GM12878 (cell line): ENCODE data around the gene MTHFD2. TPM values are rescaled to one million over a fixed set of nuclear protein-coding genes. Genes with fewer than 3 reads are reported as not detected.

Source experiments
- ATAC-seq: fragments of 200-7000 bp; cut with Tn5 transposase; 3 replicates; pipeline ENCODE4 v1.9.1; 2020; ENCODE audit warnings: mild to moderate bottlenecking, moderate library complexity
- BruUV-seq: library from RNA; stranded (reverse); fragments of 400-500 nt; replicated peaks from 2 replicates; lab custom pipeline; 2021; lab: Mats Ljungman, UMichigan
- CTCF ChIA-PET: fragments of 300-600 bp; sonication (Branson Sonifier 250); formaldehyde crosslinking; extraction: SDS; loops from one replicate; lab custom pipeline; 2021; ENCODE audit warnings: inconsistent platforms; lab: Yijun Ruan, JAX
- POLR2A ChIA-PET: fragments of 350-600 bp; formaldehyde crosslinking; extraction: SDS; loops from one replicate; lab custom pipeline; 2021; ENCODE audit warnings: inconsistent platforms; lab: Charles Lee
- RAD21 ChIA-PET: fragments of 300-600 bp; sonication (Branson Sonifier 250); formaldehyde crosslinking; loops from one replicate; lab custom pipeline; 2023; ENCODE audit warnings: antibody characterized with exemption; ENCODE audit not compliant: unreplicated experiment; lab: Charles Lee
- SMC1A ChIA-PET: fragments of 300-600 bp; sonication (Branson Sonifier 250); formaldehyde crosslinking; loops from one replicate; lab custom pipeline; 2023; ENCODE audit not compliant: unreplicated experiment, uncharacterized antibody; lab: Charles Lee
- DNase-seq: peaks from one replicate; pipeline ENCODE4 v3.0.0-alpha.2; 2011; ENCODE audit warnings: low read depth, low spot score
- FAIRE-seq: peaks from 3 replicates; lab custom pipeline; 2011; peaks lifted over from hg19 to GRCh38; lab: Jason Lieb, UNC
- H2AFZ ChIP-seq: 2 replicates; pipeline ENCODE4 v1.6.0; 2011; ENCODE audit warnings: low read depth, low read length, control low read depth; ENCODE audit not compliant: control insufficient read depth
- H3K27ac ChIP-seq: 2 replicates; pipeline ENCODE4 v1.5.1; 2011; ENCODE audit warnings: control low read depth; ENCODE audit not compliant: control insufficient read depth, insufficient read depth
- H3K27me3 ChIP-seq, 2 experiments: replicated peaks in 1 of 2; 2 replicates each; pipeline versions ENCODE4 v1.6.0 to v1.6.1; 2011; ENCODE audit warnings: low read length in 1 of 2; ENCODE audit not compliant: control insufficient read depth in 2 of 2, insufficient read depth in 2 of 2
- H3K36me3 ChIP-seq, 2 experiments: 2 replicates each; pipeline ENCODE4 v1.5.1; 2011; ENCODE audit warnings: low read length in 1 of 2; ENCODE audit not compliant: control insufficient read depth in 2 of 2, insufficient read depth in 2 of 2
- H3K4me1 ChIP-seq: 2 replicates; pipeline ENCODE4 v1.6.1; 2011; ENCODE audit warnings: mild to moderate bottlenecking, low read length, moderate library complexity, mixed read lengths; ENCODE audit not compliant: control insufficient read depth, insufficient read depth
- H3K4me2 ChIP-seq: 2 replicates; pipeline ENCODE4 v1.6.0; 2011; ENCODE audit warnings: control low read depth; ENCODE audit not compliant: control insufficient read depth, insufficient read depth
- H3K4me3 ChIP-seq: fragments of 200-600 bp; sonication (generic); 2 replicates; pipeline ENCODE4 v1.5.1; 2016
- H3K79me2 ChIP-seq: 2 replicates; pipeline ENCODE4 v1.6.0; 2011; ENCODE audit warnings: low read length; ENCODE audit not compliant: control insufficient read depth, insufficient read depth
- H3K9ac ChIP-seq: 2 replicates; pipeline ENCODE4 v1.8.0; 2011; ENCODE audit warnings: low read length, control low read depth, mixed read lengths; ENCODE audit not compliant: control insufficient read depth, insufficient read depth
- H3K9me3 ChIP-seq: replicated peaks from 3 replicates; pipeline ENCODE4 v1.5.1; 2011; ENCODE audit warnings: mild to moderate bottlenecking, low read length; ENCODE audit not compliant: control insufficient read depth, insufficient read depth
- H4K20me1 ChIP-seq: 2 replicates; pipeline ENCODE4 v1.6.0; 2011; ENCODE audit not compliant: control insufficient read depth, insufficient read depth
- HDGF ChIP-seq: fragments of 450-650 bp; IDR thresholded peaks from 2 replicates; pipeline ENCODE4 v1.6.1; 2016; ENCODE audit warnings: antibody characterized with exemption
- MEF2A ChIP-seq: IDR thresholded peaks from 2 replicates; pipeline ENCODE4 v1.6.1; 2011; ENCODE audit warnings: low read depth, mild to moderate bottlenecking, low read length, moderate library complexity; ENCODE audit not compliant: insufficient read depth
- PAX5 ChIP-seq: IDR thresholded peaks from 2 replicates; pipeline ENCODE4 v1.6.1; 2011; ENCODE audit warnings: low read depth, low read length, borderline replicate concordance
- in situ Hi-C: fragments of 300-500 bp; cut with MboI; formaldehyde crosslinking; loops from 9 replicates; pipeline ENCODE4 v1.14.3; 2018; ENCODE audit warnings: mixed read lengths
- intact Hi-C: fragments of 100-400 bp; cut with micrococcal nuclease; formaldehyde crosslinking; loops from one replicate; pipeline ENCODE4 v1.14.2; 2022; ENCODE audit not compliant: unreplicated experiment
- polyA plus RNA-seq, 11 experiments: library from polyadenylated mRNA; depleted of rRNA in 4 of 11; unstranded in 6 of 11; stranded (reverse) in 5 of 11; fragments of >200 nt; fragmentation: Nextera tagmentation in 4 of 11; fragmentation: Illumina TruSeq in 1 of 11; extraction: Ambion mirVana in 4 of 11; extraction: Trizol in 1 of 11; gene quantifications; 1 replicate in 1 of 11; 2 replicates in 10 of 11; pipeline versions ENCODE4 v1.2.1 to v1.2.3, GENCODE V29; 2011 to 2016; ENCODE audit warnings: inconsistent platforms in 2 of 11, missing spikeins in 2 of 11, low read depth in 1 of 11
- total RNA-seq, 4 experiments: library from RNA; depleted of rRNA in 3 of 4; stranded (reverse); fragments of >200 nt in 3 of 4; fragmentation: Illumina TruSeq in 1 of 4; extraction: Trizol in 1 of 4; gene quantifications; 2 replicates each; pipeline versions ENCODE4 v1.2.1 to v1.2.3, GENCODE V29; 2013 to 2021
- TF ChIP-seq, protein P1 (sequence below): fragments of 450-650 bp; IDR thresholded peaks from 2 replicates; pipeline ENCODE4 v1.6.1; 2017; ENCODE audit warnings: mild to moderate bottlenecking, low read depth, inconsistent platforms; ENCODE audit not compliant: poor library complexity, severe bottlenecking

The MTHFD2 gene
- total and polyA plus RNA-seq, 10 of the 15 experiments (the other 5 are each of a cell fraction or from before 2014, with no cell fraction given): 128 to 292 (median 150) TPM

DNA sequence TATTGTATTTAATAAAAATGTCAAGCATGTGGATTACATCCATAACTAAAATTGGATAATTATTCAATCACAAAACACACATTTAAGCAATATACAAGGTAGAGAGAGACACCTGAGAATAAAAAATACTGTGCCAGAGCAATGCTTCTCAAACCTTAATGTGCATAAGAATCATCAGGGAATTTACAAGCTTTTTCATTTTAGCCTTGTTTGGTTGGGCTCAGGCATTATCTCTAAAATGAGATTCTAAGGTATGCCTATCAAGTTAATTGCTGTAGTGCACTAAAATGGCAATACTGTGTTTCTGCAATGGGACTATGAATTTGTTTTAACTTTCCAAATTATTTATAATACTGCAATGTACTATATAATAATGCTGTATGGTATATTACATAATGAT is 20.7 kb upstream of the MTHFD2 start:
- Histone ChIP-seq H3K79me2 (peaks cover 56% of the 10 kb centered on the region), H3K27ac (peak overlapping the region; percentile 96), H3K9me3 (no peaks in the 10 kb centered on the region), H3K4me3 (peak overlapping the region; percentile 98), H3K4me1 (peaks cover 32% of the 10 kb centered on the region), H2AFZ (no peak overlapping the region), H4K20me1 (no peaks in the 10 kb centered on the region; the same call in 1 of the 2 replicates), H3K9ac (peak overlapping the region; percentile 99), H3K36me3 (no peaks in the 10 kb centered on the region), H3K27me3 (no peaks in the 10 kb centered on the region), H3K4me2 (peak overlapping the region; percentile 28; the same call in 1 of the 2 replicates)
- ChIA-PET CTCF (interaction anchor here (0.9 to 8.5 kb wide), 9 partner anchors 8 to 353 kb away, joined by 3 to 90 read pairs (median 5); partner anchors contain the start of genes BOLA3 and MTHFD2), SMC1A (interaction anchor here (0.8 to 3.7 kb wide), 10 partner anchors 10 to 30 kb away, joined by 3 to 28 read pairs (median 8); partner anchors contain the start of genes BOLA3 and MTHFD2), POLR2A (interaction anchor here (1.2 to 5.6 kb wide), 10 partner anchors 9 to 353 kb away, joined by 3 to 64 read pairs (median 10); partner anchors contain the start of gene MTHFD2), RAD21 (interaction anchor here (1.3 to 3.8 kb wide), 9 partner anchors 9 to 355 kb away, joined by 3 to 39 read pairs (median 6); partner anchors contain the start of genes BOLA3 and MTHFD2)
- intact Hi-C loops (loop anchor here (1.0 to 2.0 kb wide), 2 partner anchors 21 to 57 kb away; partner anchors contain the start of gene MTHFD2), in situ Hi-C loops (no loop called here)
- no TSS peak for BruUV-seq
- FAIRE-seq (no peak), DNase-seq (no peak), ATAC-seq (no peak)
- TF ChIP-seq MEF2A (no peak), PAX5 (no peak), HDGF (no peak)
- TF ChIP-seq, protein P1, sequence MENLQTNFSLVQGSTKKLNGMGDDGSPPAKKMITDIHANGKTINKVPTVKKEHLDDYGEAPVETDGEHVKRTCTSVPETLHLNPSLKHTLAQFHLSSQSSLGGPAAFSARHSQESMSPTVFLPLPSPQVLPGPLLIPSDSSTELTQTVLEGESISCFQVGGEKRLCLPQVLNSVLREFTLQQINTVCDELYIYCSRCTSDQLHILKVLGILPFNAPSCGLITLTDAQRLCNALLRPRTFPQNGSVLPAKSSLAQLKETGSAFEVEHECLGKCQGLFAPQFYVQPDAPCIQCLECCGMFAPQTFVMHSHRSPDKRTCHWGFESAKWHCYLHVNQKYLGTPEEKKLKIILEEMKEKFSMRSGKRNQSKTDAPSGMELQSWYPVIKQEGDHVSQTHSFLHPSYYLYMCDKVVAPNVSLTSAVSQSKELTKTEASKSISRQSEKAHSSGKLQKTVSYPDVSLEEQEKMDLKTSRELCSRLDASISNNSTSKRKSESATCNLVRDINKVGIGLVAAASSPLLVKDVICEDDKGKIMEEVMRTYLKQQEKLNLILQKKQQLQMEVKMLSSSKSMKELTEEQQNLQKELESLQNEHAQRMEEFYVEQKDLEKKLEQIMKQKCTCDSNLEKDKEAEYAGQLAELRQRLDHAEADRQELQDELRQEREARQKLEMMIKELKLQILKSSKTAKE: peak; percentile 21
